Endodermal cell (in vitro differentiated cells): ENCODE measurements around the gene PEX6. TPM values are rescaled to one million over a fixed set of nuclear protein-coding genes. Genes with fewer than 3 reads are reported as not detected.

ENCODE experiments used
- DNase-seq: peaks from one replicate; pipeline ENCODE4 v3.0.0-alpha.2; 2017
- H3K27ac ChIP-seq: 2 replicates; pipeline ENCODE4 v1.5.1; 2013; ENCODE audit warnings: mild to moderate bottlenecking, low read depth, low read length, moderate library complexity
- H3K27me3 ChIP-seq: 2 replicates; pipeline ENCODE4 v1.6.1; 2013; ENCODE audit warnings: mild to moderate bottlenecking, low read length, moderate library complexity; ENCODE audit not compliant: insufficient read depth, control insufficient read depth, poor library complexity, severe bottlenecking
- H3K36me3 ChIP-seq: 2 replicates; pipeline ENCODE4 v1.7.0; 2013; ENCODE audit warnings: mild to moderate bottlenecking, low read length, moderate library complexity; ENCODE audit not compliant: control insufficient read depth, insufficient read depth
- H3K4me1 ChIP-seq: one replicate; pipeline ENCODE4 v1.7.0; 2013; ENCODE audit warnings: low read length; ENCODE audit not compliant: control insufficient read depth, insufficient read depth
- H3K4me3 ChIP-seq: 2 replicates; pipeline ENCODE4 v1.5.1; 2013; ENCODE audit warnings: mild to moderate bottlenecking, low read length, moderate library complexity
- H3K9ac ChIP-seq: 2 replicates; pipeline ENCODE4 v1.6.1; 2013; ENCODE audit warnings: mild to moderate bottlenecking, low read length, moderate library complexity; ENCODE audit not compliant: poor library complexity, severe bottlenecking; ENCODE audit errors: extremely low read depth
- H3K9me3 ChIP-seq: 2 replicates; pipeline ENCODE4 v1.6.1; 2013; ENCODE audit warnings: mild to moderate bottlenecking, low read length, moderate library complexity; ENCODE audit not compliant: control insufficient read depth
- H3K27ac Mint-ChIP-seq: 2 replicates; pipeline ENCODE4 v1.8.0; 2020; ENCODE audit warnings: mixed read lengths
- H3K27me3 Mint-ChIP-seq: 2 replicates; pipeline ENCODE4 v1.8.0; 2021; ENCODE audit warnings: mild to moderate bottlenecking, mixed read lengths; ENCODE audit not compliant: insufficient read depth
- H3K36me3 Mint-ChIP-seq: 2 replicates; pipeline ENCODE4 v1.8.0; 2020; ENCODE audit warnings: low read depth, mixed read lengths
- H3K4me1 Mint-ChIP-seq: 2 replicates; pipeline ENCODE4 v1.8.0; 2020; ENCODE audit warnings: mixed read lengths
- H3K4me3 Mint-ChIP-seq: 2 replicates; pipeline ENCODE4 v1.8.0; 2020; ENCODE audit warnings: mild to moderate bottlenecking, moderate library complexity, mixed read lengths
- H3K9me3 Mint-ChIP-seq: 2 replicates; pipeline ENCODE4 v1.8.0; 2020; ENCODE audit warnings: mild to moderate bottlenecking, mixed read lengths
- CTCF ChIP-seq: fragments of 200-600 bp; sonication (generic); conservative IDR thresholded peaks from 2 replicates; pipeline ENCODE4 v1.5.0; 2021; ENCODE audit warnings: antibody characterized with exemption, mild to moderate bottlenecking
- WGBS, 2 experiments: methylation state at CpG; one replicate each; pipeline versions ENCODE4 v1.1.5 to v1.1.7; 2013; ENCODE audit warnings: missing lambda C conversion rate in 2 of 2, mixed read lengths in 1 of 2; ENCODE audit not compliant: insufficient coverage in 1 of 2, insufficient read length in 1 of 2; 5-methylcytosine and 5-hydroxymethylcytosine counted together
- total RNA-seq, 2 donors: library from RNA; stranded (reverse); fragmentation: NEBNext Ultra II Directional in 1 of 2; extraction: Animal tissue kit (Norgen Biotek cat#: 25700) in 1 of 2; gene quantifications; 2 replicates in 1 of 2; 3 replicates in 1 of 2; pipeline ENCODE4 v1.2.1, GENCODE V29; 2021

The PEX6 gene
- total RNA-seq, 2 donors from 2014 or later: 17.2 to 21.4 TPM

- no peak overlapping the region for H3K27ac ChIP-seq
- H3K27ac Mint-ChIP-seq: peak overlapping the region; percentile 59
- no peaks in the 10 kb centered on the region for H3K27me3 Mint-ChIP-seq
- TF ChIP-seq CTCF: no peak
- no peak overlapping the region for H3K9ac ChIP-seq
- H3K36me3 ChIP-seq: no peaks in the 10 kb centered on the region
- no peaks in the 10 kb centered on the region for H3K4me1 ChIP-seq
- no peaks in the 10 kb centered on the region for H3K9me3 ChIP-seq
- no peaks in the 10 kb centered on the region for H3K27me3 ChIP-seq
- WGBS, 2 experiments: 90 to 92% methylated on average over 3 to 4 of the region's 4 CpGs
- peaks cover 3% of the 10 kb centered on the region for H3K4me1 Mint-ChIP-seq
- H3K4me3 Mint-ChIP-seq: no peak overlapping the region
- no peaks in the 10 kb centered on the region for H3K9me3 Mint-ChIP-seq
- DNase-seq: peak; percentile 61
- H3K36me3 Mint-ChIP-seq: peaks cover 21% of the 10 kb centered on the region
- H3K4me3 ChIP-seq: no peak overlapping the region
These were observed 7.9 kb downstream of the PEX6 start for GRCh38 chr6:42970871-42971612.

GRCh38 chr6:42969934-42970333 lies 9.0 kb downstream of the PEX6 start:
- Histone ChIP-seq H3K9me3 (no peaks in the 10 kb centered on the region), H3K4me3 (no peak overlapping the region), H3K36me3 (no peaks in the 10 kb centered on the region), H3K9ac (no peak overlapping the region), H3K4me1 (no peaks in the 10 kb centered on the region), H3K27me3 (no peaks in the 10 kb centered on the region), H3K27ac (no peak overlapping the region)
- Mint-ChIP-seq H3K27ac (peak overlapping the region; percentile 39), H3K4me1 (peaks cover 3% of the 10 kb centered on the region), H3K4me3 (no peak overlapping the region), H3K27me3 (no peaks in the 10 kb centered on the region), H3K36me3 (peaks cover 24% of the 10 kb centered on the region), H3K9me3 (no peaks in the 10 kb centered on the region)
- TF ChIP-seq CTCF: no peak
- WGBS, 2 experiments: 93 to 100% methylated on average over 2 to 4 of the region's 4 CpGs
- DNase-seq: no peak

- Mint-ChIP-seq H3K9me3 (no peaks in the 10 kb centered on the region), H3K4me3 (no peak overlapping the region), H3K27ac (no peak overlapping the region), H3K4me1 (peaks cover 3% of the 10 kb centered on the region), H3K27me3 (no peaks in the 10 kb centered on the region), H3K36me3 (peaks cover 26% of the 10 kb centered on the region)
- 89 to 100% methylated on average over 1 to 2 of the region's 2 CpGs for WGBS, 2 experiments
- Histone ChIP-seq H3K4me3 (no peak overlapping the region), H3K4me1 (no peaks in the 10 kb centered on the region), H3K36me3 (no peaks in the 10 kb centered on the region), H3K27ac (no peak overlapping the region), H3K9me3 (no peaks in the 10 kb centered on the region), H3K9ac (no peak overlapping the region), H3K27me3 (no peaks in the 10 kb centered on the region)
- DNase-seq: no peak
- TF ChIP-seq CTCF: no peak
These were observed 9.6 kb downstream of the PEX6 start for GRCh38 chr6:42969431-42969830.
